SH-SY5Y (cell line): ENCODE results near the gene PYGB.

Experiments
- GATA2 ChIP-seq: IDR thresholded peaks from 2 replicates; pipeline ENCODE4 v1.6.1; 2011; ENCODE audit warnings: mild to moderate bottlenecking, low read depth, low read length
- GATA3 ChIP-seq: IDR thresholded peaks from 2 replicates; pipeline ENCODE4 v1.6.1; 2011; ENCODE audit warnings: low read depth, mild to moderate bottlenecking, low read length, moderate library complexity

DNA sequence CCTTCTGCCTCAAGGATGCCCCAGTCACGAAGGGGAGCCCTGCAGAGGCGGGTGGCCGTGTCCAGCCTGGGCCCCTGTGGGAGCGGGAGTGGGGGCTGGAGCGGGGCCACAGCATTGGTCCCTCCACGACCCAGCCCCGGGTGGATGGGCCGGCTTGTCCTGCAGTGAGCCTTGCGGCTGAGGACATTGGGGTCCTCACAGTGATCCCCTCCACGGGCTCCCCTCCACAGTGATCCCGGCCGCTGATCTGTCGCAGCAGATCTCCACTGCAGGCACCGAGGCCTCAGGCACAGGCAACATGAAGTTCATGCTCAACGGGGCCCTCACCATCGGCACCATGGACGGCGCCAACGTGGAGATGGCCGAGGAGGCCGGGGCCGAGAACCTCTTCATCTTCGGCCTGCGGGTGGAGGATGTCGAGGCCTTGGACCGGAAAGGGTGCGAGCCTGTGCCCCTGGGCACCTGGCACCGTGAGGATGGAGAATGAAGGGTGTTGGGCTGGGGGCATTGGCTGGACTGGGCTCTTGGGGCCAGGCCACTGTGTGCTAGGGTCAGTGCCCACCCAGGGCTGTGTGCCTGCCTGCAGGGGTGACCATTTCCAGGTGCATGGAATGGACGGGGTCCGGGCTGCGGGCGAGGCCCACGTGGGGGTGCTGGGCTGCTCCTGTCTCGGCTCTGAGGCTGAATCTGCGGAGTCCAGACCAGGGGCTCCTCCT lies 44.4 kb downstream of the PYGB start:
- TF ChIP-seq GATA3 (no peak), GATA2 (no peak)
